Medulla oblongata (tissue), 1 donor: ENCODE results near the gene SRL.
"Not testable (repeated sequence)": the region's sequence is repeated elsewhere in the genome, so short reads cannot be mapped to it uniquely, and the experiment has no call there.

Source experiments
- DNase-seq: peaks from one replicate; pipeline ENCODE4 v3.0.0-alpha.2; 2015; ENCODE audit errors: extremely low spot score

The SRL gene

GRCh38 chr16:4226251-4227039, 15.4 kb downstream of the SRL start:
- no peak for DNase-seq

GRCh38 chr16:4225075-4225474, 16.8 kb downstream of the SRL start:
- no peak for DNase-seq

- no peak for DNase-seq
Measured at GRCh38 chr16:4220358-4220757, 21.5 kb downstream of the SRL start.

GRCh38 chr16:4218202-4218601, 23.7 kb downstream of the SRL start:
- DNase-seq = no peak

GRCh38 chr16:4217204-4218131, 24.4 kb downstream of the SRL start:
- peak; percentile 28 for DNase-seq

GRCh38 chr16:4216596-4216995, 25.3 kb downstream of the SRL start:
- no peak for DNase-seq

GRCh38 chr16:4215106-4215505, 26.8 kb downstream of the SRL start:
- no peak for DNase-seq

- no peak for DNase-seq
Measured at GRCh38 chr16:4214215-4214621, 27.7 kb downstream of the SRL start.

GRCh38 chr16:4213737-4214136, 28.1 kb downstream of the SRL start:
- no peak for DNase-seq

- DNase-seq = no peak
Measured at GRCh38 chr16:4212934-4213296, 29.0 kb downstream of the SRL start.

GRCh38 chr16:4212211-4212933, 29.5 kb downstream of the SRL start:
- no peak for DNase-seq

- not testable (repeated sequence) for DNase-seq
Measured at GRCh38 chr16:4211445-4212210, 30.3 kb downstream of the SRL start.

GRCh38 chr16:4209666-4210065, 32.2 kb downstream of the SRL start:
- DNase-seq = no peak

- DNase-seq = no peak
Measured at GRCh38 chr16:4208341-4208751, 33.5 kb downstream of the SRL start.

- DNase-seq = no peak
Measured at GRCh38 chr16:4207683-4208340, 34.1 kb downstream of the SRL start.

GRCh38 chr16:4207229-4207628, 34.7 kb downstream of the SRL start:
- DNase-seq = no peak

- no peak for DNase-seq
Measured at GRCh38 chr16:4206680-4207079, 35.2 kb downstream of the SRL start.

- no peak for DNase-seq
Measured at GRCh38 chr16:4205971-4206370, 35.9 kb downstream of the SRL start.

GRCh38 chr16:4204521-4204920, 37.4 kb downstream of the SRL start:
- no peak for DNase-seq

- DNase-seq = no peak
Measured at GRCh38 chr16:4203748-4204147, 38.1 kb downstream of the SRL start.
